ENCODE measurements around the gene THAP7. TPM values are rescaled to one million over a fixed set of nuclear protein-coding genes. Genes with fewer than 3 reads are reported as not detected.

Gene THAP7, protein sequence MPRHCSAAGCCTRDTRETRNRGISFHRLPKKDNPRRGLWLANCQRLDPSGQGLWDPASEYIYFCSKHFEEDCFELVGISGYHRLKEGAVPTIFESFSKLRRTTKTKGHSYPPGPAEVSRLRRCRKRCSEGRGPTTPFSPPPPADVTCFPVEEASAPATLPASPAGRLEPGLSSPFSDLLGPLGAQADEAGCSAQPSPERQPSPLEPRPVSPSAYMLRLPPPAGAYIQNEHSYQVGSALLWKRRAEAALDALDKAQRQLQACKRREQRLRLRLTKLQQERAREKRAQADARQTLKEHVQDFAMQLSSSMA
- total RNA-seq (2022; extraction: Qiagen RNA extraction), result 15.4 to 27.5 TPM (median 25.5 TPM) in 5 replicates

DNA sequence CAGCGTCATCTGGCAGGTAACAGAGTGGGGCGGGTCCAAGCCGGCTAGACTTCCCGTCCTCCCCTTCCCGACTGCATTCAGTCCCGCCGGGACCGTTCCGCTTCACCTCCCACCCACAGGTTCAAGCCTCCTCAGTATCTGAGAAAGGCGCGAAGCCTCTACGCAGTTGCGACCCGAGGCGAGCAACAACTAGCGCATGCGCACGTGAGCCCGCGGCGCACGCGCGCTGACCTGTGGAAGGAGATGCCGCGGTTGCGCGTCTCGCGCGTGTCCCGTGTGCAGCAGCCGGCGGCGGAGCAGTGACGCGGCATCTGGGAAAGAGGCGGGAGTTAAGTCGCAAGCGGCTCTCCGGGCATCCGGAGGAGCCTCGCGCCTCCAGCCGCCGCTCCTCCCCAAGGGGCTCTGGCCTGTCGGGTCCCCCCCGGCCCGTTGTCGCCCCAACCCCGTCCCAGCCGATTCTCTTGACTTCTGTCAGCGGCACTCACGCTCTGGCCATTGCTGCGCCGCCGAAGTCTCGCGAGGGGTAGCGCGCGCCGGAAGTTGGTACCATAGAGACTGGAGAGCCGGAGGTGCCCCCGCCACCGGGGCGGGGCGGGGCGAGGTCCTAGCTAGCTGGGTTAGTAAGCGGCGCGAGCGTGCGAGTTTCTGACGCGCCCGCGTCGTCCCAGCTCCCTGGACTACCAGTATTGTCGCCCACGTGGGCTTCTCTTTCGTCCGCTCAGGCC, at the start of gene THAP7:
Gene THAP7 (minus strand): TSS at position 518 of the 725 bp plus-strand sequence. CDS start 207 bp downstream, at position 311.

GRCh38 chr22:21045585-21046294, 43.8 kb upstream of the THAP7 start, which contains the start of gene LRRC74B:
TSS of gene LRRC74B (plus strand) at chr22:21045946. CDS start at chr22:21045987, 41 bp downstream.

DNA sequence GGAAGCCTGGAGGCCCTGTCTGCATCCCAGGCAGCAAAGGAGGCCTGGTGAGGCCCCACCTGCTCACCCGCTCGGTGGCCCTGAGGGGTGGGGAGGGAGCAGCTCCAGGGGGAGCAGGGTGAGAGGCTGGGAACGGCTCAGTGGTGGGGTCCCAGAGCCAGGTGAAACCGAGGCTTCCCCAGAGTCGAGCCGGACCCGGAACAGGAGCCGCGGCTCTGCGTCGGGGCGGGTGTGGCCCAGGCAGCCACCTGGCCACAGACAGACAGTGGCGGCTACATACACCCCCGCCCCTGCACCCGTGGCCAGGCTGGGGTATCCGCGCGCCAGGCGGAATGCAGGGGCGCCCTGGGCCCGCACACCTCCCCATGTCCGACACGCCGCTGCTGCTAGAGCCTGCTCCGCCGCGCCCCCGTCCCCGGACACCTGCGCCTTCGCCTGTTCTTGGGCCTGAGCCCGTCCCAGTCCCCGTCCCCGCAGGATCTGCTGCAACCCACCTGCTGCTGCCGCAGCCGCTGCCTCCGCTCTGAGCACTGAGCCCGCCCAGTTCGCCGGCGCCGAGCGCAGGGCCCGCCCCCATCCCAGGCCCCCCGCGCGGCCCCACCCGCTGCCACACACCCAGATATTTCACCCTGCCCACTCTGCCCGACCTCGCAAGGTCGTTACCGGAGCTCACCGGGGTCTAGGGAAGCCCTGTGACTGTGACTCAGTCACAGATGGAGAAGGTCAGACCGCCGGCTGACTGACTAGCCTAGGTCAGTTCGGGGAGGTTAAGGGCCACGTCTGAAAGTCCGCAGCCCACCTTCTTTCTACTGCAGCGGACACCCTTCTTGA, 30.3 kb upstream of the THAP7 start, which contains the start of gene SLC7A4:
Gene SLC7A4 (minus strand): TSS at position 525 of the 831 bp plus-strand sequence. CDS start 749 bp downstream, outside the sequence.

DNA sequence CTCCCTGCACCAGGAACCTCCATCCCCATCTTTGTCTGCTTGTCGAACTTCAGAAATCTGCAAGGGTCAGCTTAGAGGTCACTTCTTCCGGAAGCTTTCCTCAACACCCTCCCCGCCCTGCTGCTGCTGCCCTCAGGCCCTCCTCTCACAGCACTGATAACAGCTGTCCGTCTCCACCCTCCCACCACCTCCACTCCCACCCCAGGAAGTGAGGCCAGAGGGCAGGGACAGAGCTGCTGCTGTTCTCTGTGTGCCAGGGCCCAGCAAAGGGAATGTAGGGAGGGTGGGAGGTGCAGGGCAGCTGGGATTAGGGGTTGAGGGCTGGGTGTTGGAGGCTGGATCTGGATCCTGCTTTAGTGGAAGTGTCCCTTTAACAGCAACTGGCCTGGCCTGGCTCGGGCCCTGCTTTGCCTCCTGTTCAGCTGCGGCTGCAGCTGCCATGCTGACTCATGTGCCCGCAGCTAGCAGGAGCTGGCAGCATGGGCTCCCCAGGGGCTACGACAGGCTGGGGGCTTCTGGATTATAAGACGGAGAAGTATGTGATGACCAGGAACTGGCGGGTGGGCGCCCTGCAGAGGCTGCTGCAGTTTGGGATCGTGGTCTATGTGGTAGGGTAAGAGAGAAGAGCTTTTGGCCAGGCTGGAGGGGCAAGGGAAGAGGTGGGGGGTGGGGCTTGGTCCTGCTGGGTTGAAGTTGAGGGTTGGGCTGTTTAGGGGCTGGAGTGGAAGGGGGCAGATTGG, 13.0 kb upstream of the THAP7 start, which contains the start of gene P2RX6:
Gene P2RX6 (plus strand): TSS at position 440 of the 740 bp plus-strand sequence. CDS start 10 bp downstream, at position 450.

DNA sequence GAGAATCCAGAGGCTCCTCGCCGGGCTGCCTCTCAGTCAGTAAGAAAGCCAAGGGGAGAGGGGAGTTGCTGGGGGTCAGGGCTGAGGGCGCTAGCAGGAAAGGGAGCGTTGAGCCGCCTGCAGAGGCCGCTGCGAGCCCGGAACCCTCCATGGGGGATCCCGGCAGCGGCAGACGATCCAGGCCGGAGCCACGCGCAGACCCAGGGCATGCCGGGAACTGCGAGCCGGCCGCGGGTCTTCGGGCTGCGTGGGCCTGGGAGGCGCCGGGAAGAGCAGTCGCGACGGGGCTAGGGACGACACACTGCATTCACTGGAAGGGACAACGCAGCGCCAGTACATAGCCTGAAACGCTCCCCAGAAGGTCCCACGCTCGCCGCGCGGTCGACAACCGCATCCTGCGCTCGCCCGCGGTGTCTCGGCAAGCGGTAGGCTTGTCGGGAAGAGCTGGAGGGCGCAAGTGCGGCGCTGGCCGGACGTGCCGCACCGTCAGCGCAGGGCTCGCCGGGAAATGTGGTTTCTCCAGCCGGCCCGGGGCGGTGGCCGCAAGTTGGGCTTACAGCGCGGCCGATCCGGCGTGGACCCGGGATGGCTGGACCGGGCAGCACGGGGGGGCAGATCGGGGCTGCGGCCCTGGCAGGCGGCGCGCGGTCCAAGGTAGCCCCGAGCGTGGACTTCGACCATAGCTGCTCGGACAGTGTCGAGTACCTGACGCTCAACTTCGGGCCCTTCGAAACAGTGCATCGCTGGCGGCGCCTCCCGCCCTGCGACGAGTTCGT, 19.9 kb downstream of the THAP7 start, which contains the start of gene LZTR1:
Gene LZTR1 (plus strand): TSS at position 511 of the 776 bp plus-strand sequence. CDS start 75 bp downstream, at position 586.

GRCh38 chr22:20966883-20967696, 34.8 kb downstream of the THAP7 start, which contains the start of gene AIFM3:
TSS of gene AIFM3 (plus strand) at chr22:20967255. CDS start at chr22:20967945, 690 bp downstream.

Other genes with a start within 250 kb of the THAP7 start
- 0.05 to 0.08 TPM in 2 of 5 replicates, not detected in the others for gene SERPIND1, start 228.0 kb downstream of the THAP7 start, total RNA-seq (2022; extraction: Qiagen RNA extraction)
- gene PI4KA, start 143.3 kb downstream of the THAP7 start, total RNA-seq (2022; extraction: Qiagen RNA extraction), result 19.5 to 22.7 TPM (median 21.5 TPM) in 5 replicates
- gene SNAP29, start 143.1 kb downstream of the THAP7 start, total RNA-seq (2022; extraction: Qiagen RNA extraction), result 16.0 to 17.9 TPM (median 16.8 TPM) in 5 replicates
- gene CRKL, start 84.7 kb downstream of the THAP7 start, total RNA-seq (2022; extraction: Qiagen RNA extraction), result 19.8 to 24.9 TPM (median 21.3 TPM) in 5 replicates
- 2.1 to 4.6 TPM (median 4.3 TPM) in 5 replicates for gene AIFM3, start 34.9 kb downstream of the THAP7 start, total RNA-seq (2022; extraction: Qiagen RNA extraction)
- gene LZTR1, start 19.8 kb downstream of the THAP7 start, total RNA-seq (2022; extraction: Qiagen RNA extraction), result 12.8 to 22.5 TPM (median 19.1 TPM) in 5 replicates
- 0.35 to 1.1 TPM (median 0.70 TPM) in 5 replicates for gene P2RX6, start 13.0 kb upstream of the THAP7 start, total RNA-seq (2022; extraction: Qiagen RNA extraction)
- not detected in 5 replicates for gene SLC7A4, start 30.4 kb upstream of the THAP7 start, total RNA-seq (2022; extraction: Qiagen RNA extraction)
- not detected in 5 replicates for gene LRRC74B, start 43.8 kb upstream of the THAP7 start, total RNA-seq (2022; extraction: Qiagen RNA extraction)